T follicular helper cell (primary cell): ENCODE results near the gene NPY2R.

Experiments used
- DNase-seq: peaks from one replicate; pipeline ENCODE4 v3.0.0-alpha.2; 2020; ENCODE audit warnings: low read depth
- total RNA-seq, 2 experiments: gene quantifications; one replicate each; lab custom pipeline; 2026; lab: John Stamatoyannopoulos, UW

NPY2R gene
- total RNA-seq, result 0 reads per million in 2 experiments

- no peak for DNase-seq
Observed at GRCh38 chr4:155208258-155209054, at the start of gene NPY2R. NPY2R (plus strand) TSS chr4:155208636; CDS start chr4:155213940, 5,304 bp downstream.

- no peak for DNase-seq
Observed at GRCh38 chr4:155161357-155161756, 47.1 kb upstream of the NPY2R start.

DNA sequence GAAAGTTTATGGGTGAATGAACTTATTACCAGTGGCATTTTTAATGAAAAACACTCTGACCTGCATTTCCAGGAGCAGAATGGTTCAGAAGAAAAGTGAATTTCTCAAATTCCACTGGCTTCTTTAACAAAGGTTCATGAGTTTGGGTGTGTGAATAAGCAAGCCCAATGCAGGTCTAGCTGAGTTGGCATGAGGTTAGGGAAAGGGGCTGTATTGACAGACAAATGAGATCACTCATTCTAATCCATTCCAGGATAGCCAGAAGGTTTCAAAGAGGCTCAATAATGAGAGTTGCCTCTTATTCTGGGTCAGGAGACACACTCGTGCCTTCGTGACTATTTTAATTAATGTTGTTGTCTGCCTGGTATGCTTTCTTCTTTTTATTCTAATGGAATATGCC is 43.7 kb upstream of the NPY2R start:
- no peak for DNase-seq

DNA sequence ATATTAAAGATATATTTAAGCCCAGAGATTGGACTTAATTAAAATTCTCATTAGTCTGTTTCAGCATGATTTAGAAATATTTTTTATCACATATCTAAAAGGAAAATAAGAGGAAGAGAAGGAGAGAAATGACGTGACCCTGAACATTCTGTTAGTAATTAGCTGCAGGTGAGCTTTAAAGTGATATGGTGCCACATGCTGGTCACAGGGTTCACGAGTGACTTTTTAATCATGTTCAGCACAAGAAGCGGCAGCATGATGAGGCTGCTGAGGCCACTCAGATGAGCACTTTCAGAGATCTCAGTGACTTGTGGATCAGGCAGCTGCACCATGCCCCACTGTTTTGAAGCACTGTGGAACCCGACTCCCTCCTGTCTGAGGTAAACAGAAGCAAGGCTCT is 37.9 kb upstream of the NPY2R start:
- no peak for DNase-seq

- DNase-seq, result no peak
Observed at GRCh38 chr4:155173371-155173770, 35.1 kb upstream of the NPY2R start.

GRCh38 chr4:155174668-155175067 is 33.8 kb upstream of the NPY2R start:
- DNase-seq, result no peak

DNA sequence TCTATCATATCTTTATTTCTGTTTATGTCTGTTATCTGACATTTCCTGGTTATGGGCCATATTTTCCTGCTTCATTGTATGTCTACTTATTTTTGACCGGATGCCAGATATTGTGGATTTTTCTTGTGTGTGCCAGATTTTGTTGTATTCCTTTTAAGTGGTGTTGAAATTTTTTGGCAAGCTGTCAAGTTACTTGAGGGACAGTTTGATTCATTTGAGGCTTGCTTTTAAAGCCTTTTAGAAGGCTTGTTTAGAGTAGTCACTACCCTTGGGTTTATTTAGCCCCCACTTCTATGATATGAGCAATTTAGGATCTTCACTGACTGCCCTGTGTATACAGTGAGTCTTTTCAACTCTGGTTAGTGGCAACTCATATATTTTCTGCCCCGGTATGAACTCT is 29.2 kb upstream of the NPY2R start:
- DNase-seq, result no peak

GRCh38 chr4:155186972-155187371 is 21.5 kb upstream of the NPY2R start:
- no peak for DNase-seq

GRCh38 chr4:155187989-155188388 is 20.4 kb upstream of the NPY2R start:
- DNase-seq, result no peak

GRCh38 chr4:155190099-155190498 is 18.3 kb upstream of the NPY2R start:
- DNase-seq, result no peak

DNA sequence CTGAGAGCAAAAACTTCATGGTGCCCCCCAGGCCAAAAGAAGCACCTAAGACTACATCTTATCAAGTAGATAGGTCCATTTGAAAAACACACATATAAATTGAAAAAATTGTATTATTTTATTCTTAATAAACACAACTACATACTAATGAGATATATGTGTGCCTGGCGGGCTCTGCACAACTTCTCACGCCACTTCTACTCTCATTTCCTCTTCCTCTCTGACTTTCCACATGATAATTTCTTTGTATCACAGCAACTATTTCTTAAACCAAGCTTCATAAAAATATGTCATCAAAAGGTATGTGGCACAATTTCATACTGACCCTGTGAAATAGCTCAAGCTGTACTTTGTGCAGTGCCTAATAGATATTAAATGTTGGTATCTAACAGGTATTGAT is 10.7 kb upstream of the NPY2R start:
- no peak for DNase-seq

DNA sequence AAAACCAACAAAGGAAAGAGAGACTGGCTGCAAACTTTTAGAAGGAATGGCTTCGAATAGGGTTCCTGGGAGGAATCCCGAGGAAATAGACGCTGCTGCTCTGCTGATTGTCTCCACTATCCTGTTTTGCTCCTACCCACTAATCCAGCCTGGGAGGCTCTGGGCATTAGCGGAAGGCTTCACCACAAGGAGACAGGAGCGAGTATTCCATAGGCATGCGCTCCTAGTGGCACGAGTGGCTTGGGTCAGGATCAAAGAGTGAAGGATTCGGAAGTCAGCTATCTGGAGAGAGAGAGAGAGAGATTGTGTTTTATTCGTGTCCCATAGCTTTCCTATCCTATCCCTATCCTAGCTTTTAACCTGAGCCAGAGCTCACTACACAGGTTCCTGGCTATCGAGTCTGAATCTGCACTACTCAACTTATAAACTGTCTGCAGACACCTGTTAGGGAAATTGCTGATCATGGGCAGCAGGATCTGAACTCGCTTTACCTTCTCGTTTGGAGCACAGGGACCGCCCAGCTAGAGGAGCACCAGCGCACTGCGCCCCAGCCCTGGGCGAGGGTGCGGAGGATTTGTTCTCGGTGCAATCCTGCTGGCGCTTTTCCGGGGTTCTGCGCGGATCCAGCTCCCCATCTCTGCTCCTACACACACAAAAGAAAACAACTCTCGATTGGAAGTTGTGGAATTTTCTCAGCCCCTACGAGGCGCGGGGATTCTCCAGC is 740 bp upstream of the NPY2R start:
- no peak for DNase-seq

GRCh38 chr4:155220025-155220424 is 11.6 kb downstream of the NPY2R start:
- DNase-seq, result no peak

DNA sequence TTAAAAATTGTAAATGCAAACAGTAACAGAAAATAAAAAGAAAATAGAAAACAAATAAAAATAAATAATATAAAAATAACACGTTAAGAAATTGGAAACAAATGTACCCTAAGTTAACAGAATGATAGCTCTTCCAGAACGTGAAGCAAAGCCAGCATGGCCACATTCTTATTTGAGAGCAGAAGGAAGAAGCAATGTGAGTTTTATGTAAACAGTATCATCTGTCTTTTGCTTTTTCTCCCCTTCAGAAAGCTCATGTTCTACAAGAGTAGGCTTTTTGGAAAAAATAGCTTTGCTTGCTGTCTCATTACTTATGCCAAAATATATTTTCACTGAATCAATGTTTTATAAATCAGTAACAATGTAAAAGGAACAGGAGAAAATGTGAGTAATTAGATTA is 18.7 kb downstream of the NPY2R start:
- no peak for DNase-seq

DNA sequence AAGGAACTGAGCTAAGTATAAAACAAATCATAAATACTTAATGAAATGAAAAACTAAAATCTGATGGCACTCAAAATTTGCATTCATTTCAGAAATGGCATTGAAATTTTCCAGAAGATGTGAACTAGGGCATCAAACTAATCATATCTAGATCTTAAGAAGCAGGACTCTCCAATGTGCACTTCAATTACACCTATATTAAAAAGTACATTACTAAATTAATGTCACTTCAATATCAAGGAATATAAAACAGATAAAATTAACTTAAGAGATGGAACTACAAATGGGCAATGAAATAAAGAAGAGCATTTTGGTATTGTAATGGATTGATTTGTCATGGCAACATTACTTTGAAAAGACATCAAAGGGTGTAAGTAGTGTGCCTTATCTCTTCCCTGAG is 20.3 kb downstream of the NPY2R start:
- no peak for DNase-seq

DNA sequence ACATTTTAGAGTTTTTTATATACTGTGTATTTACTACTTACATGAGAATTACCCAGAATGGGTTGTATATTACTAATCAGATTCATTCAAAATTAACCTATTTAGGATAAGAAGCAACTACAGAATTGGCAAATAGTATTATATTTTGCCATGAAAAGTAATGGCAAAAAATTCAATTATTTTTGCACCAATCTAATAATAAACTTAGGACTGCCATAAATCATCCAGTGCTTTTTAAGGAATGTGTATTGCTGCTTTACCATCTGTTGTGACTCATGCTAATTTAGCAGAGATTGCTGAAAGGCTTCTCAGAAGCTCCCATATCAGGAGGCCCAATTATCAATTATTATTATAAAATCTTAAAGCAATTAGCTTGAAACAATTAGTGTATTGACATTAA is 24.0 kb downstream of the NPY2R start:
- no peak for DNase-seq

DNA sequence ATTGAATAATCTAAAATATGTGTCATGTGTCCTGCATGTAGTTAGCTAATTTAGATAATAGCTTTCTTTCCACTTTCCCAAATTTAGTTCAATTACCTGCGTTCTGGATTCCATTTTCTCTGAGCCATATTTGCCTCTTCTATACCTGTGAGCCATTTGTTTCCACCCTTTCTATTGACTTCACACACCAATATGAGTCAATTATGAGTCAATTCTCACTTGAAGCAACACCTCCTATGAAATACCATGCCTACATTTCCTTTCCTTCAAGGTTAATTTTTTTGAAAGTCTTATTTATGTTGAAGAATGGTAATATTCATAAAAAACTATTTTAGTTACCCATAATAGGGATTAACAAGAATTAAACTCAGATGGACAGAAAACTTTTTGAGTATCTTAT is 25.8 kb downstream of the NPY2R start:
- DNase-seq, result no peak

- DNase-seq, result no peak
Observed at GRCh38 chr4:155237567-155237966, 29.1 kb downstream of the NPY2R start.

DNA sequence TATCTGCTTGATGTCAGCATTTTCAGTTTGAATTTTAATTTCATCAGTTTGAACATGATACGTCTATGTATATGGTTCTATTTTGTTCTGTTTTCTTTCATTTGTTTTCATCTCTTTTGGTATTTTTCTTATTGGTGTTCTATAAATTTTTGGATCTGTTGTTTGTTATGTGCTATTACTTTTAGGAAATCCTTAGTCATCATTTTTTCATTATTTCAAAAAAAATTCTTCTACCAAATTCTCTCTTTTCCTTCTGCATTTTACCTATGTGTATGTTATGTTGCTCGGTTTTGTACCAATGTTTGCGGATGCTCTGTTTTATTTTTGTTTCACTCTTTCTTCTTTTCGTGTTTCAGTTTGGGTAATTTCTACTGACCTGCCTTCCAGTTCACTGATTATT is 32.8 kb downstream of the NPY2R start:
- no peak for DNase-seq

GRCh38 chr4:155241664-155242063 is 33.2 kb downstream of the NPY2R start:
- DNase-seq, result no peak

DNA sequence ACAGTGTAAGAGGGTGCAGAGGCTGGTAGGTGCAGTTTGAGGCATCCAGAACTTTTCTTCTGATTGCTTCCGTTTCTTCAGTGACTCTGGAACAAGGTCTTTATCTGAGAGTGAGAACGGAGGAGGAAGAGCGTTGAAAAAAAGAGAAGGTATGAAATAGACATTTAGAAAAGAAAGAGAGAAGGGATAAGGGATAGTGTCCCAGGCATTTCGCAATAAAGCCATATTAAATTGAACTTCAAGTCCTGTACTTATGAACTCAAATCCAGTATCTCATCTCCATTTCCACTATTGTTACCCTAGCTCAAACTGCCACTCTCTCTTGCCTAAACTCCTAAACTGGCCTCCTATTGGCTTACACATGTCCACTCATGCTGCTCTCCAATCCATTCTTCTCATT is 36.7 kb downstream of the NPY2R start:
- no peak for DNase-seq

DNA sequence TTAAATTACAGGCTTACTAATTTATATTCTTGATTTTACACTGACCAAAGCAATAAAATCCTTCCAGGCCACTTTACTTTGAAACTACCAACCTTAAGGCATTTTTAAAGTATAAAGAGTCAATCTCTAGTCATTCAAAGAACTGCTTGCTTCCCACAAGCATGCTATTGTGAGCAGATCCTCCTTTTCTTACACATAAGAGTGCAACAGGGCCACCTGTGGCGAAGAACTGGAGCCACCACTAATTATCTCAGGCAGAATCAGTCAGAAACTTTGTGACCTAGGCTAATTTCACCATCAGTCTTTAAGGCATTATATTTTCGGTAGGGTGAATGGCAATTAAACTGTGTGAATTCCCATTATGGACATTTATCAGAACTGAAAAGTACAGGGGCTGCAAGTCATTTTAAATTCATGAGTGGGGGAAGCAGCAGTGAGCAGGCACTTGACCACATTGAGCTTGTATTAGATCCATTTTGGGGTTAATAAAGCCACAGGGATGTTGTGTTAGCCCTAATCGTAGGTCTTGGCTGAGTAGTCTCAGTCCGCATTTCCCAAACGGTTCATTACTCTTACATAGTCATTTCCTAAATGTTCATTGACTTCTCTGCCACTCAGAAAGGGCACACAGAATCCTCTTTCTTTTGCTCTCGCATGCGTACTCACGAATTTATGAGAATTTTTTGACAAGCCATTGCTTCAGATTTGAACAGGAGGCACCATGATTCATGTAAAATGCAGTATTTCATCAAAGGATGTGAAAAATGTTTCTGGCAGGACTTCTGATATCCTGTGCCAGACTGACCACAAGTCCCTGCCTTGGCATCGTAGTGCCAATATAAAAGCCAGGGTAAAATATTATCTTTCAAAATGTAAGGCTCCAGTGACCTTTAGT is 39.8 kb downstream of the NPY2R start:
- DNase-seq, result no peak
